Renal cortex interstitium (tissue), 15 donors: ENCODE measurements around the gene CCDC74B. TPM values are rescaled to one million over a fixed set of nuclear protein-coding genes. Genes with fewer than 3 reads are reported as not detected.
"Not testable (repeated sequence)": the region's sequence is repeated elsewhere in the genome, so short reads cannot be mapped to it uniquely, and the experiment has no call there.

Experiments used
- DNase-seq, 11 donors: peaks; one replicate each; pipeline ENCODE4 v3.0.0-alpha.2; 2013; ENCODE audit warnings: low read depth in 9 of 11, low spot score in 4 of 11; ENCODE audit errors: extremely low read depth in 1 of 11
- long read RNA-seq, 16 experiments: transcript quantifications; one replicate each; lab custom pipeline, GENCODE V29; 2026
- polyA plus RNA-seq, 3 donors: library from polyadenylated mRNA; unstranded; fragments of 120-200 nt; gene quantifications; one replicate each; pipeline ENCODE4 v1.2.1, GENCODE V29; 2013; ENCODE audit not compliant: insufficient read length in 3 of 3

The CCDC74B gene
- 10 to 100 TPM; 14.1 to 17.4 (median 14.9) TPM for polyA plus RNA-seq
- long read RNA-seq, donor 1: 0 reads
- long read RNA-seq, donor 2: 0 reads
- long read RNA-seq, donor 3, transcript CCDC74B-201 (8 exons, 1,549 nt): major isoform, 6 of 12 reads
- long read RNA-seq, donor 3, partial matches to known transcripts: 0 of 12 reads
- long read RNA-seq, donor 3, other reads (novel, unspliced or antisense): 0 of 12 reads
- long read RNA-seq, donor 4, partial matches to known transcripts: 0 of 4 reads
- long read RNA-seq, donor 4, other reads (novel, unspliced or antisense): 0 of 4 reads
- long read RNA-seq, donor 5: 0 reads
- long read RNA-seq, donor 6, partial matches to known transcripts: 0 of 5 reads
- long read RNA-seq, donor 6, other reads (novel, unspliced or antisense): 0 of 5 reads
- long read RNA-seq, donor 7, partial matches to known transcripts: 0 of 2 reads
- long read RNA-seq, donor 7, other reads (novel, unspliced or antisense): 0 of 2 reads
- long read RNA-seq, donor 8, partial matches to known transcripts: 0 of 6 reads
- long read RNA-seq, donor 8, other reads (novel, unspliced or antisense): 0 of 6 reads
- long read RNA-seq, donor 9, partial matches to known transcripts: 0 of 4 reads
- long read RNA-seq, donor 9, other reads (novel, unspliced or antisense): 0 of 4 reads
- long read RNA-seq, donor 10, partial matches to known transcripts: 0 of 6 reads
- long read RNA-seq, donor 10, other reads (novel, unspliced or antisense): 0 of 6 reads
- long read RNA-seq, donor 11, partial matches to known transcripts: 0 of 2 reads
- long read RNA-seq, donor 11, other reads (novel, unspliced or antisense): 0 of 2 reads
- long read RNA-seq, donor 12, partial matches to known transcripts: 0 of 2 reads
- long read RNA-seq, donor 12, other reads (novel, unspliced or antisense): 0 of 2 reads
- long read RNA-seq, donor 13, partial matches to known transcripts: 0 of 7 reads
- long read RNA-seq, donor 13, other reads (novel, unspliced or antisense): 0 of 7 reads
- long read RNA-seq, donor 14, partial matches to known transcripts: 0 of 4 reads
- long read RNA-seq, donor 14, other reads (novel, unspliced or antisense): 0 of 4 reads
- long read RNA-seq, donor 15, partial matches to known transcripts: 0 of 4 reads
- long read RNA-seq, donor 15, other reads (novel, unspliced or antisense): 0 of 4 reads
- long read RNA-seq, donor 16, transcript CCDC74B-201 (8 exons, 1,549 nt): major isoform, 9 of 11 reads
- long read RNA-seq, donor 16, partial matches to known transcripts: 0 of 11 reads
- long read RNA-seq, donor 16, other reads (novel, unspliced or antisense): 0 of 11 reads

DNA sequence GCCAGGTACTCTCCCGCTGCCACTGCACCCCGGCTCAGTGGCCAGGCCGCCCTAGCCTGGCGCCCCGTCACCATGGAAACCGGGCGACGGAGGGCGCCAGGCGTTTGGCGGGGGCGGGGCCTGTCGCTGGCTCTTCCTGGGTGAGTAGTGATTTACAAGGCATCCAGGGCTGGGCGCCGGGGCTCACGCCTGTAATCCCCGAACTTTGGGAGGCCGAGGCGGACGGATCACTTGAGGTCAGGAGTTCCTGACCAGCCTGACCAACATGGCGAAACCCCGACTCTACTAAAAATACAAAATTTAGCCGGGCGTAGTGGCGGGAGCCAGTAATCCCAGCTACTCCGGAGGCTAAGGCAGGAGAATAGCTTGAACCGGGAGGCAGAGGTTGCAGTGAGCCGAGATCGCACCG is at the start of gene CCDC74B:
CCDC74B (minus strand) TSS at position 107 of the 409 bp plus-strand sequence. CDS start 116 bp downstream, outside the sequence.
- peak in 1 of 11 donors; percentile 43 for DNase-seq

- not testable (repeated sequence) for DNase-seq
Observed at GRCh38 chr2:130193824-130194223, 48.9 kb upstream of the CCDC74B start.

- not testable (repeated sequence) for DNase-seq
Observed at GRCh38 chr2:130192451-130192850, 47.5 kb upstream of the CCDC74B start.

DNA sequence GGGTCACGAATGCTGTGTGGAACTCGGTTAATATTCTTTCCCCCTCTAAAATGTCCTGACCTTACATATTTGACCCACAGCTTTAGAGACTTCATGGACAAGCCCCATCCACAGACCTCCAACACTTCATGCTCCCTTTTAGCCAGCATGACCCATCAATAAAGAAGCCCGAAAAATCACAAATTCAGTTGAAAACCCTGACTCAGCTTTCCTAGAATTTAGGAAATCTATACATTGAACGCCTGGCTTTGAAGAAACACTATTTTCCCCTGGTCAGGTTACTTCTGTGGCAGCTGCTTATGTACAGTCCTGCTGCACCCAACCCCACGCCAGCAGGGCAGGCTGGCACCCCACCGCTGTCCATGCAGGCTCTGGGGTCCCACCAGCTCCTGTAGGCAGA is 46.4 kb upstream of the CCDC74B start:
- DNase-seq: not testable (repeated sequence)

- DNase-seq: no peak
Observed at GRCh38 chr2:130190237-130190636, 45.3 kb upstream of the CCDC74B start.

DNA sequence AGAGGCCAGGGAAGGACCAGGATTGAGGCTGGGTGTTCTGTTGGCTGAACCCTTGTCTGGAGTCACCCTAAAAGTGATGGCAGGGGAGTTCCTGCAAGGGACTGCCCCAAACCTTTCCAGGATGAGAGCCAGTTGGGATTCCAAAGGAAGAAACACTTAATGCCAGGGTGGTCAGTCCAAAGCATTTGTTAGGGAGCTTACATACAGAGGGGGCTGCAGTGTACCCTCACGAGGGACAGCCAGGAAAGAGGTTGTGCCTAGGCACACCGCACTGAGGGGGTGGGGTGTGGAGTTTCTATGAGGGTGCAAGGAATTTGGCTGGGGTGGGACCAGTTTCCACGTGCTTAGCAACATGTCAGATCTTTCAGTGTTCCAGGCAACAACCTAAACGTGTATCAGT is 44.0 kb upstream of the CCDC74B start:
- DNase-seq: not testable (repeated sequence)

DNA sequence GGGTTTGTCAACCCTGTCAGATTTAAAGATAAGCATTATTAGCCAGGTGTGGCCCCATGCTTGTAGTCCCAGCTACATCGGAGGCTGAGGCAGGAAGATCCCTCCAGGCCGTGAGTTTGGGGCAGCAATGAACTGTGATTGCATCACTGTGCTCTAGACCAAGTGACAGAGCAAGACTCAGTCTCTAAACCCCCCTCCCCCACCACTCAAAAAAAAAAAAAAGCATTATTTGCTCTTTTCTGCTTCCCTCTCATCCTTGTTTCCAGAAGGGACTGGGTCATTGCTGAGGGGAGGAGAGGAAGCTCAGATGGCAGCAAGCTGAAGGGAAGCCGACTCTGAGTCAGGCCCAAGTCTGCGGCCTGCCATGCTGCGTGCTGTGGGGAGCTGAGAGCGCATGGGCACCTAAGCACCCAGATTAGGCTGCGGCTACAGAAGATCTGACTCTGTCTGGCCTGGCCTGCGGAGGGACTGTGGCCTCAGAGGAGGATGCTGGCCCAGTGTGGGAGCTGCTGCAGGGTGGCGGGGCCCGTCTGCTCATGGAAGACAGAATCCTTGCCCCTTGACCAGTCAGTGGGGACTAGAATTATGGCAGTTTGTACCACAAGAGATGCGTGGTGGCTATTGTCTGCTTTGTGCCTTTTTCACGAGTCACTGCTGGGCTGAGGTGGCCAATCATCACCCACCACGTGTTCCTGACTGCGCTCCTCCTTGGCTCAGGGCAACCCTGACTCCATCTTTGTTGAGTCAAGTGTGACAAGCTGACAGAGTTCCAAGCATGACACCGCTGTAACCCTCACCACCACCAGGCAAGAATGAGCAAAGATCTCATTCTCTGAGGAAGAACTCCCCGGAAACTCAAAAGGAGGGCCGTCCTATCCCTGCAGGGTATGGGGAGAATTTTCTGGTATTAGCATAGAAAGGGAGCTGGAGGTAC is 43.2 kb upstream of the CCDC74B start:
- not testable (repeated sequence) for DNase-seq

DNA sequence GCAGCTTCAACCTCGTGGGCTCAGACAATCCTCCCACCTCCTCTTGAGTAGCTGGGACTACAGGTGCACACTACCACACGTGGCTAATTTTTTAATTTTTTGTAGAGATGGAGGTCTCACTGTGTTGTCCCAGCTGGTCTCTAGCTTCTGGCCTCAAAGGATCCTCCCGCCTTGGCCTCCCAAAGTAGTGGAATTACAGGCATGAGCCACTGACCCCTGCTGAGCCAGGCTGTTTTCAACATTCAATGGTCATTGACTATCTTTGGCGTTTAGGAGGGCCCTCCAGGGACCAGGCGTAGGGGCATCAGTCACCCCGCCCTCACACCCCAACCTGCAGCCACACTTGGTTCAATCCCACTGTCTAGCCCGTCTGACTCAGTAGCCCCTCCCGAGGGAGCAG is 42.4 kb upstream of the CCDC74B start:
- no peak for DNase-seq

DNA sequence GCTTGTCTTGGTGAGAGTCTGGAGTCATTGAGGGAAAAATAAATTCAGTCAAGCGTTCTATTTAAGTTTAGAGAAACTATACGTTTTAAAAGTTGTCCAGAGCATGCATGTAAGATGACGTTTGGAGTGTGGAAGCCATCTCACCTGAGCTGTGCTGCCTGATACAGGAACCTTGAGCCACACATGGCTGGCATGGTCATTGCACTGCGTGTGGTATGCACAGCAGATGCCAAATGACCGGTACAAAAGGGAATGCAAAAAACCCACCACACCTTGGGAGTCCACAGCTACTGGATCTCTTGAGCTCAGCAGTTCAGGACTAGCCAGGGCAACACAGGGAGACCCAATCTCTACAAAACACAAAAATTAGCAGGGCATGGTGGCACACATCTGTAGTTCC is 41.5 kb upstream of the CCDC74B start:
- DNase-seq: no peak

- DNase-seq: no peak
Observed at GRCh38 chr2:130185896-130186295, 41.0 kb upstream of the CCDC74B start.

DNA sequence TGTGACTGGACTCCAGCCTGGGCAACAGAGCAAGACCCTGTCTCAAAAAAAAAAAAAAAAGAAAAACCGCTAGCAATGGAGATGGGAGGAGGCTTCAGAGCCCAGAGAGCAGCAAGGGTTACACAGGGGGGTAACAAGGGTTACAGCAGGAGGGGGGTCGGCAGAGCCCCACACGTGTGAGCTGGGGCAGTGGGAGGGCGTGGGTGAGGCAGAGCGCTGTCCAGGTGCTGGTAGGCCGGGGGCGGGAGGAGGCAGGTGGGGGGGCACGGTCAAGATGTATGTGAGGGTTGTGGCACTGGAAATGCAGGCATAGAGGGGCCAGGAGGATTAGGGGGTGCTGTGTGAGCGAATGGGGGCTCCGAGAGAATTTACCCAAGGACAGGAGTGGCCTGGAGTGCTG is 40.5 kb upstream of the CCDC74B start:
- no peak for DNase-seq

GRCh38 chr2:130183512-130184373 is 38.8 kb upstream of the CCDC74B start:
- DNase-seq: no peak

DNA sequence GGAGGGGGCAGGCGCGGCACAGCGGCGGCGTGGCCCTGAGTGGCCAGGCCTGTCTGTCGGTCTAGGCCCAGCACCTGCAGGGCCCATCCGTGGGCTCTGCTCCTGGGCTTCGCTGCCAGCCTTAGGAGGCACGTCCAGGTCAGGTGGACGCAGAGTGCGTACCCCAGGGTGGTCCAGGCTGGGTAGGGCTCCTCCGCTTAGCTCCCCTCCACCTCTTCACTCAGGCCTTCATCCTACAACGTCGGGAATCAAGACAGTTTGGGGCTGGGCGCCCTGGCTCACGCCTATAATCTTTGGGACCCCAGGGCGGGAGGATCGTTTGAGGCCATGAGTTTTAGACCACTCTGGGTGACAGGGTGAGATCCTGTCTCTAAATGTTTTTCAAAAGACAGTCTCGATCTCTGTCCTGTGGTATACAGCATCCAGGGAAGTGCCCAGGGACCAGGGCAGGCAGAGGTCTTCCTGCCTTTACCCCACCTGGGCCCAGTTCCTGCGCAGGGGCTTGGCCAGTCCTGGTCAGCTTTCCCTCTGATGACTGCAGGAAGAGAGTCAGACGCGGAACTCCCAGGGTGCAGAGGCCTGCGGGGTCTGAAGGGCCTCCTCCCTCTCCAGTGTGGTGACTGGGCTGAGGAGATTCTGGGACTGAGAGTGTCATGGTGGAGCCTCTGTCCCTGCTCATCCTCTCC is 38.1 kb upstream of the CCDC74B start:
- DNase-seq: not testable (repeated sequence)

- DNase-seq: peak; percentile 62 to 84 (median 78)
Observed at GRCh38 chr2:130181880-130182682, 37.2 kb upstream of the CCDC74B start, which contains the start of gene MZT2B. Gene MZT2B (plus strand): TSS chr2:130182262. CDS start chr2:130182283, 21 bp downstream.

GRCh38 chr2:130181325-130181879 is 36.5 kb upstream of the CCDC74B start, which contains the start of gene SMPD4:
Gene SMPD4 (minus strand): TSS chr2:130181602. CDS start chr2:130176592, 5,010 bp downstream.
- DNase-seq: peak; percentile 86 to 97 (median 94)
